ENCODE data around the gene KCTD10.

- TF ChIP-seq, protein P1, sequence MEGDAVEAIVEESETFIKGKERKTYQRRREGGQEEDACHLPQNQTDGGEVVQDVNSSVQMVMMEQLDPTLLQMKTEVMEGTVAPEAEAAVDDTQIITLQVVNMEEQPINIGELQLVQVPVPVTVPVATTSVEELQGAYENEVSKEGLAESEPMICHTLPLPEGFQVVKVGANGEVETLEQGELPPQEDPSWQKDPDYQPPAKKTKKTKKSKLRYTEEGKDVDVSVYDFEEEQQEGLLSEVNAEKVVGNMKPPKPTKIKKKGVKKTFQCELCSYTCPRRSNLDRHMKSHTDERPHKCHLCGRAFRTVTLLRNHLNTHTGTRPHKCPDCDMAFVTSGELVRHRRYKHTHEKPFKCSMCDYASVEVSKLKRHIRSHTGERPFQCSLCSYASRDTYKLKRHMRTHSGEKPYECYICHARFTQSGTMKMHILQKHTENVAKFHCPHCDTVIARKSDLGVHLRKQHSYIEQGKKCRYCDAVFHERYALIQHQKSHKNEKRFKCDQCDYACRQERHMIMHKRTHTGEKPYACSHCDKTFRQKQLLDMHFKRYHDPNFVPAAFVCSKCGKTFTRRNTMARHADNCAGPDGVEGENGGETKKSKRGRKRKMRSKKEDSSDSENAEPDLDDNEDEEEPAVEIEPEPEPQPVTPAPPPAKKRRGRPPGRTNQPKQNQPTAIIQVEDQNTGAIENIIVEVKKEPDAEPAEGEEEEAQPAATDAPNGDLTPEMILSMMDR (conservative IDR thresholded peaks at IDR 0.05): no peak
- no peak for TF ChIP-seq ZFX (IDR thresholded peaks at IDR 0.05)
Observed at GRCh38 chr12:109495012-109495411, 17.9 kb upstream of the KCTD10 start.
